IMR-90 (cell line): Measurements from ENCODE around the gene GATA3. TPM values are rescaled to one million over a fixed set of nuclear protein-coding genes. Genes with fewer than 3 reads are reported as not detected.

Source experiments
- polyA plus RNA-seq, 3 experiments: library from polyadenylated mRNA; depleted of rRNA; stranded (reverse); fragments of >200 nt; gene quantifications; 2 replicates each; pipeline ENCODE4 v1.2.3, GENCODE V29; 2012; ENCODE audit warnings: low replicate concordance in 1 of 3
- total RNA-seq: library from RNA; depleted of rRNA; stranded (reverse); fragments of >200 nt; gene quantifications from 2 replicates; pipeline ENCODE4 v1.2.3, GENCODE V29; 2012
- TF ChIP-seq, protein P1 (sequence below): conservative IDR thresholded peaks from 2 replicates; pipeline ENCODE4 v1.5.1; 2012; ENCODE audit warnings: mild to moderate bottlenecking, low read depth, low read length, improper control_type of control experiment

Gene GATA3
- total and polyA plus RNA-seq, 2 of the 4 experiments (the other 2 are of a cell fraction): 0.21 TPM; not detected in 1

DNA sequence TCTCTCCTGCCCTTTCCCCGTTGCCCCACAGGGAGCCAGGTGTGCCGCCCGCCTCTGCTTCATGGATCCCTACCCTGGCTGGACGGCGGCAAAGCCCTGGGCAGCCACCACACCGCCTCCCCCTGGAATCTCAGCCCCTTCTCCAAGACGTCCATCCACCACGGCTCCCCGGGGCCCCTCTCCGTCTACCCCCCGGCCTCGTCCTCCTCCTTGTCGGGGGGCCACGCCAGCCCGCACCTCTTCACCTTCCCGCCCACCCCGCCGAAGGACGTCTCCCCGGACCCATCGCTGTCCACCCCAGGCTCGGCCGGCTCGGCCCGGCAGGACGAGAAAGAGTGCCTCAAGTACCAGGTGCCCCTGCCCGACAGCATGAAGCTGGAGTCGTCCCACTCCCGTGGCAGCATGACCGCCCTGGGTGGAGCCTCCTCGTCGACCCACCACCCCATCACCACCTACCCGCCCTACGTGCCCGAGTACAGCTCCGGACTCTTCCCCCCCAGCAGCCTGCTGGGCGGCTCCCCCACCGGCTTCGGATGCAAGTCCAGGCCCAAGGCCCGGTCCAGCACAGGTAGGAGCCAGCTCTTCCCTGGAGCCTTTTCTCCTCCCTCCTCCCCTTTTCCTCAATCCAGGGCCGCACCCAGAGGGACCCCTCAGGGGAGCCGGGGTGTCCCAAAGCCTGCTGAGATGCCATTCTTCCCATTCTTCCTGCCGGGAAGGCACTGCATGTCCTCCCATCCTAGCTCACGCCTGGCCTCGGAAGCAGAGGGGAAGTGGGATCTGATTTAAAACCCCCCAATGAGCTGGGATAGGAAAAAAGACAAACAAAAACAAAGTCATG, 4.0 kb downstream of the GATA3 start (continued):
- TF ChIP-seq, protein P1, sequence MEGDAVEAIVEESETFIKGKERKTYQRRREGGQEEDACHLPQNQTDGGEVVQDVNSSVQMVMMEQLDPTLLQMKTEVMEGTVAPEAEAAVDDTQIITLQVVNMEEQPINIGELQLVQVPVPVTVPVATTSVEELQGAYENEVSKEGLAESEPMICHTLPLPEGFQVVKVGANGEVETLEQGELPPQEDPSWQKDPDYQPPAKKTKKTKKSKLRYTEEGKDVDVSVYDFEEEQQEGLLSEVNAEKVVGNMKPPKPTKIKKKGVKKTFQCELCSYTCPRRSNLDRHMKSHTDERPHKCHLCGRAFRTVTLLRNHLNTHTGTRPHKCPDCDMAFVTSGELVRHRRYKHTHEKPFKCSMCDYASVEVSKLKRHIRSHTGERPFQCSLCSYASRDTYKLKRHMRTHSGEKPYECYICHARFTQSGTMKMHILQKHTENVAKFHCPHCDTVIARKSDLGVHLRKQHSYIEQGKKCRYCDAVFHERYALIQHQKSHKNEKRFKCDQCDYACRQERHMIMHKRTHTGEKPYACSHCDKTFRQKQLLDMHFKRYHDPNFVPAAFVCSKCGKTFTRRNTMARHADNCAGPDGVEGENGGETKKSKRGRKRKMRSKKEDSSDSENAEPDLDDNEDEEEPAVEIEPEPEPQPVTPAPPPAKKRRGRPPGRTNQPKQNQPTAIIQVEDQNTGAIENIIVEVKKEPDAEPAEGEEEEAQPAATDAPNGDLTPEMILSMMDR: no peak
